Measurements from ENCODE around the gene ARAP3. TPM values are rescaled to one million over a fixed set of nuclear protein-coding genes. Genes with fewer than 3 reads are reported as not detected.
A peak's percentile ranks its signal among the peaks of the same experiment; 100 is the strongest.

Gene ARAP3
- total RNA-seq, 1 experiment from 2014 or later: 17.5 TPM

GRCh38 chr5:141686648-141687416 is 4.8 kb upstream of the ARAP3 start:
- Mint-ChIP-seq H3K4me1 (ENCODE audit: low read depth, unreplicated experiment) (peaks cover 3% of the 10 kb centered on the region), H3K27me3 (ENCODE audit: unreplicated experiment) (peaks cover 42% of the 10 kb centered on the region), H3K27ac (ENCODE audit: unreplicated experiment) (no peak overlapping the region), H3K36me3 (ENCODE audit: insufficient read depth, unreplicated experiment) (peaks cover 1% of the 10 kb centered on the region), H3K4me3 (ENCODE audit: low read depth, unreplicated experiment) (no peak overlapping the region), H3K9me3 (ENCODE audit: low read depth, unreplicated experiment) (no peaks in the 10 kb centered on the region)
- TF ChIP-seq CTCF (IDR thresholded peaks at IDR 0.05; ENCODE audit: unreplicated experiment): no peak
- no peak for DNase-seq
- intact Hi-C loops (cut with micrococcal nuclease; ENCODE audit: unreplicated experiment): no loop called here
- CTCF ChIA-PET: interaction anchor here (1.1 kb wide), 1 partner anchor 274 kb away, joined by 4 read pairs; no protein-coding TSS in a partner anchor
- no TSS peak for BruUV-seq (replicated peaks)

GRCh38 chr5:141685591-141685990 is 3.6 kb upstream of the ARAP3 start:
- intact Hi-C loops (cut with micrococcal nuclease; ENCODE audit: unreplicated experiment): no loop called here
- peaks cover 12% of the 10 kb centered on the region for H3K4me1 Mint-ChIP-seq (ENCODE audit: low read depth, unreplicated experiment)
- CTCF ChIA-PET: no interaction called here
- peaks cover 30% of the 10 kb centered on the region for H3K27me3 Mint-ChIP-seq (ENCODE audit: unreplicated experiment)
- no peak overlapping the region for H3K4me3 Mint-ChIP-seq (ENCODE audit: low read depth, unreplicated experiment)
- no peak for DNase-seq
- peaks cover 12% of the 10 kb centered on the region for H3K36me3 Mint-ChIP-seq (ENCODE audit: insufficient read depth, unreplicated experiment)
- no peaks in the 10 kb centered on the region for H3K9me3 Mint-ChIP-seq (ENCODE audit: low read depth, unreplicated experiment)
- no peak overlapping the region for H3K27ac Mint-ChIP-seq (ENCODE audit: unreplicated experiment)
- no peak for TF ChIP-seq CTCF (IDR thresholded peaks at IDR 0.05; ENCODE audit: unreplicated experiment)
- BruUV-seq (replicated peaks): no TSS peak

- no peak for DNase-seq
- Mint-ChIP-seq H3K27me3 (ENCODE audit: unreplicated experiment) (peaks cover 10% of the 10 kb centered on the region), H3K9me3 (ENCODE audit: low read depth, unreplicated experiment) (no peaks in the 10 kb centered on the region), H3K4me3 (ENCODE audit: low read depth, unreplicated experiment) (no peak overlapping the region), H3K27ac (ENCODE audit: unreplicated experiment) (no peak overlapping the region), H3K36me3 (ENCODE audit: insufficient read depth, unreplicated experiment) (peaks cover 13% of the 10 kb centered on the region), H3K4me1 (ENCODE audit: low read depth, unreplicated experiment) (peaks cover 12% of the 10 kb centered on the region)
- CTCF ChIA-PET: interaction anchor here (0.6 kb wide), 2 partner anchors 138 to 455 kb away, joined by 3 to 5 read pairs; no protein-coding TSS in a partner anchor
- intact Hi-C loops (cut with micrococcal nuclease; ENCODE audit: unreplicated experiment): no loop called here
- no TSS peak for BruUV-seq (replicated peaks)
- TF ChIP-seq CTCF (IDR thresholded peaks at IDR 0.05; ENCODE audit: unreplicated experiment): no peak
Measured at GRCh38 chr5:141683596-141684141, 1.6 kb upstream of the ARAP3 start.

- Mint-ChIP-seq H3K4me1 (ENCODE audit: low read depth, unreplicated experiment) (peaks cover 12% of the 10 kb centered on the region), H3K36me3 (ENCODE audit: insufficient read depth, unreplicated experiment) (peaks cover 20% of the 10 kb centered on the region), H3K4me3 (ENCODE audit: low read depth, unreplicated experiment) (peak overlapping the region; percentile 76), H3K9me3 (ENCODE audit: low read depth, unreplicated experiment) (no peaks in the 10 kb centered on the region), H3K27me3 (ENCODE audit: unreplicated experiment) (no peaks in the 10 kb centered on the region), H3K27ac (ENCODE audit: unreplicated experiment) (peak overlapping the region; percentile 63)
- intact Hi-C loops (cut with micrococcal nuclease; ENCODE audit: unreplicated experiment): no loop called here
- TF ChIP-seq CTCF (IDR thresholded peaks at IDR 0.05; ENCODE audit: unreplicated experiment): no peak
- no peak for DNase-seq
- TSS peak; percentile 25 for BruUV-seq (replicated peaks)
- CTCF ChIA-PET: interaction anchor here (0.6 to 1.9 kb wide), 7 partner anchors 10 to 210 kb away, joined by 3 to 6 read pairs (median 3); no protein-coding TSS in a partner anchor
Measured at GRCh38 chr5:141681295-141681694, 735 bp downstream of the ARAP3 start.
